Panc1 (cell line): ENCODE results near the gene SLC25A17.

Source experiments
- POLR2AphosphoS5 ChIP-seq: IDR thresholded peaks from 2 replicates; pipeline ENCODE4 v1.6.1; 2012; ENCODE audit warnings: mild to moderate bottlenecking, low read depth, low read length, moderate library complexity
- SIN3A ChIP-seq: IDR thresholded peaks from 2 replicates; pipeline ENCODE4 v1.6.1; 2012; ENCODE audit warnings: low read depth, mild to moderate bottlenecking, low read length, moderate library complexity, borderline replicate concordance; ENCODE audit not compliant: insufficient read depth
- TF ChIP-seq, protein P1 (sequence below): fragments of 450-650 bp; IDR thresholded peaks from 2 replicates; pipeline ENCODE4 v1.5.1; 2017; ENCODE audit warnings: mild to moderate bottlenecking
- TF ChIP-seq, protein P2 (sequence below), 2 experiments: IDR thresholded peaks; 2 replicates each; pipeline ENCODE4 v1.6.1; 2011 to 2012; ENCODE audit warnings: low read depth in 2 of 2, control low read depth in 1 of 2, low read length in 1 of 2, mild to moderate bottlenecking in 1 of 2, moderate library complexity in 1 of 2; ENCODE audit not compliant: insufficient read depth in 1 of 2

DNA sequence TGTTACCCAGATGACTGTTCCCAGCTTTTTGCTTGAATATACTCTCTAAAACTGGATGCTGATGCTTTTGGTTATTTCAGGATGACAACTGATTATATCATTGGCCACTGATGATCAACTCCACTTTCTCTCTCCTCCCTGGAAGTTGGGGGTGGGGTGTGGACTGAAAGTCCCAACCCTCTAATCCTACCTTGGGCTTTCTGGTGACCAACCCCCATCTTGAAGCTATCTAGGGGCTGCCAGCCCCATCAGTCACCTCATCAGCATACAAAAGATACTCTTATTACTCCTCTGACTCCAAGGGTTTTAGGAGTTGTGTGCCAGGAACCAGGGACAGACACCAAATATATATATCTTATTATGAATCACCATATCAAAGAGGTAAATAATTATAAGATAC lies 69.3 kb downstream of the SLC25A17 start:
- TF ChIP-seq, protein P1, sequence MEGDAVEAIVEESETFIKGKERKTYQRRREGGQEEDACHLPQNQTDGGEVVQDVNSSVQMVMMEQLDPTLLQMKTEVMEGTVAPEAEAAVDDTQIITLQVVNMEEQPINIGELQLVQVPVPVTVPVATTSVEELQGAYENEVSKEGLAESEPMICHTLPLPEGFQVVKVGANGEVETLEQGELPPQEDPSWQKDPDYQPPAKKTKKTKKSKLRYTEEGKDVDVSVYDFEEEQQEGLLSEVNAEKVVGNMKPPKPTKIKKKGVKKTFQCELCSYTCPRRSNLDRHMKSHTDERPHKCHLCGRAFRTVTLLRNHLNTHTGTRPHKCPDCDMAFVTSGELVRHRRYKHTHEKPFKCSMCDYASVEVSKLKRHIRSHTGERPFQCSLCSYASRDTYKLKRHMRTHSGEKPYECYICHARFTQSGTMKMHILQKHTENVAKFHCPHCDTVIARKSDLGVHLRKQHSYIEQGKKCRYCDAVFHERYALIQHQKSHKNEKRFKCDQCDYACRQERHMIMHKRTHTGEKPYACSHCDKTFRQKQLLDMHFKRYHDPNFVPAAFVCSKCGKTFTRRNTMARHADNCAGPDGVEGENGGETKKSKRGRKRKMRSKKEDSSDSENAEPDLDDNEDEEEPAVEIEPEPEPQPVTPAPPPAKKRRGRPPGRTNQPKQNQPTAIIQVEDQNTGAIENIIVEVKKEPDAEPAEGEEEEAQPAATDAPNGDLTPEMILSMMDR = no peak
- TF ChIP-seq POLR2AphosphoS5 (no peak), SIN3A (no peak)
- TF ChIP-seq, protein P2, sequence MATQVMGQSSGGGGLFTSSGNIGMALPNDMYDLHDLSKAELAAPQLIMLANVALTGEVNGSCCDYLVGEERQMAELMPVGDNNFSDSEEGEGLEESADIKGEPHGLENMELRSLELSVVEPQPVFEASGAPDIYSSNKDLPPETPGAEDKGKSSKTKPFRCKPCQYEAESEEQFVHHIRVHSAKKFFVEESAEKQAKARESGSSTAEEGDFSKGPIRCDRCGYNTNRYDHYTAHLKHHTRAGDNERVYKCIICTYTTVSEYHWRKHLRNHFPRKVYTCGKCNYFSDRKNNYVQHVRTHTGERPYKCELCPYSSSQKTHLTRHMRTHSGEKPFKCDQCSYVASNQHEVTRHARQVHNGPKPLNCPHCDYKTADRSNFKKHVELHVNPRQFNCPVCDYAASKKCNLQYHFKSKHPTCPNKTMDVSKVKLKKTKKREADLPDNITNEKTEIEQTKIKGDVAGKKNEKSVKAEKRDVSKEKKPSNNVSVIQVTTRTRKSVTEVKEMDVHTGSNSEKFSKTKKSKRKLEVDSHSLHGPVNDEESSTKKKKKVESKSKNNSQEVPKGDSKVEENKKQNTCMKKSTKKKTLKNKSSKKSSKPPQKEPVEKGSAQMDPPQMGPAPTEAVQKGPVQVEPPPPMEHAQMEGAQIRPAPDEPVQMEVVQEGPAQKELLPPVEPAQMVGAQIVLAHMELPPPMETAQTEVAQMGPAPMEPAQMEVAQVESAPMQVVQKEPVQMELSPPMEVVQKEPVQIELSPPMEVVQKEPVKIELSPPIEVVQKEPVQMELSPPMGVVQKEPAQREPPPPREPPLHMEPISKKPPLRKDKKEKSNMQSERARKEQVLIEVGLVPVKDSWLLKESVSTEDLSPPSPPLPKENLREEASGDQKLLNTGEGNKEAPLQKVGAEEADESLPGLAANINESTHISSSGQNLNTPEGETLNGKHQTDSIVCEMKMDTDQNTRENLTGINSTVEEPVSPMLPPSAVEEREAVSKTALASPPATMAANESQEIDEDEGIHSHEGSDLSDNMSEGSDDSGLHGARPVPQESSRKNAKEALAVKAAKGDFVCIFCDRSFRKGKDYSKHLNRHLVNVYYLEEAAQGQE (IDR thresholded peaks at IDR 0.05; ENCODE audit: insufficient read depth in 1 of 2, low read depth in 2 of 2, low read length in 1 of 2) = no peak
